ENCODE measurements around the gene TCERG1L. TPM values are rescaled to one million over a fixed set of nuclear protein-coding genes. Genes with fewer than 3 reads are reported as not detected.
"Not testable (repeated sequence)": the region's sequence is repeated elsewhere in the genome, so short reads cannot be mapped to it uniquely, and the experiment has no call there.

TCERG1L gene
- total RNA-seq, 1 donor from 2014 or later = not detected

DNA sequence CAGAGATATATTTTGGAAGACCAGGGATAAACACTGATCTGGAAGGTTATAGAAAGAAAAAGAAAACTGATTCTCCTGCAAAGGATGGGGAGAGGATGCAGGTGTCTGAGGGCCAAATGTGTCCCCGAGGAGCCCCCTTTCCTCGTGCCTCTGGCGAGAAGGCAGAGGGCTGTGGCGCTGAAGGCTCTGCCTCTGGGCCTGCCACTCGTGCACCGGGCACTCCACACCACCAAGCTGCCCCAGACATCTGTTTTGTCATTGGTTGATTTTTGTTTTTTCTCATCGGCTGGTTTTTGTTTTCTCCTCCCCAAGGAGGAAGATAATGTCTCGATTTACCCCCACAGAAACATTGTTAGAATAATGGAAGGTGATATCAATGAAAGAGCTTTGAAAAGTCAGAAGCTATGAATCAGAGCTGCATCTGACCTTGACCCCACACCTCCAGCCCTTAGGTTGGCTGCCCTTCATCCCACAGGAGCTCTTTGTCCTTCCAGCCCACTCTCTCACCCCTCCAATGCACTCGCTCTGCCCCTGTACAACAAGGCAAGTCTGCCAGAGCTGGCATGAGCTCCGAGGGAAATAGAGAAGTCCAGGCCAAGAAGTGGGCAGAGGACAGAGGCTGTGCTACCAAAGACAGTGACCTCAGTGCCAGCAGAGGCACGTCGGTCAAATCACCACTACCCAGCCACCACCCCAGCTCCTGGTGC lies 124.8 kb downstream of the TCERG1L start:
- DNase-seq (ENCODE audit: low read depth) = no peak

GRCh38 chr10:131184503-131184902 lies 127.0 kb downstream of the TCERG1L start:
- no peak for DNase-seq (ENCODE audit: low read depth)

DNA sequence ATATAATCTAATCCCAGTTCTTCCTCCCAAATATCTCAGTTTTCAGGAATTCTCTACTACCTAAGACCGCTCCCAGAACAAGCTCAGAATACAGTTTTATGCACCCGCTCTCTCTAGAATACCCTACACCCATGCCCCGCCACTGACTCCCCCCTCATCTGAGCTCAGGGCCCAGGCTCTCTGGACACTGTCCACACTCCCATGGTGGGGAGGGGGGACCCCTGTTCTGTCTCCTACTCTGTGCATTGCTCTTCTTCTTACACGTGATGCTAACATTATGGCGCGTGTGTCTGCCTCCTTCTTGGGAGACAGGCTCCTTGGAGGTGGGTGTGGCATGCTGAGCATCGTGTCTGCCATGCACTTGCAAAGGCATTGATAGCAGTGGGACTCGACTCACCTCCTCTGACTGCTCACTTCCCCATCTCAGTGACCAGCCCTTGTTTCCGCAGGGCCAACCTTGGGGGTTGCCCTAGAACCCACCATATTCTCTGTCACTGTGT lies 127.9 kb downstream of the TCERG1L start:
- no peak for DNase-seq (ENCODE audit: low read depth)

- no peak for DNase-seq (ENCODE audit: low read depth)
These were observed 130.1 kb downstream of the TCERG1L start for GRCh38 chr10:131181456-131181855.

DNA sequence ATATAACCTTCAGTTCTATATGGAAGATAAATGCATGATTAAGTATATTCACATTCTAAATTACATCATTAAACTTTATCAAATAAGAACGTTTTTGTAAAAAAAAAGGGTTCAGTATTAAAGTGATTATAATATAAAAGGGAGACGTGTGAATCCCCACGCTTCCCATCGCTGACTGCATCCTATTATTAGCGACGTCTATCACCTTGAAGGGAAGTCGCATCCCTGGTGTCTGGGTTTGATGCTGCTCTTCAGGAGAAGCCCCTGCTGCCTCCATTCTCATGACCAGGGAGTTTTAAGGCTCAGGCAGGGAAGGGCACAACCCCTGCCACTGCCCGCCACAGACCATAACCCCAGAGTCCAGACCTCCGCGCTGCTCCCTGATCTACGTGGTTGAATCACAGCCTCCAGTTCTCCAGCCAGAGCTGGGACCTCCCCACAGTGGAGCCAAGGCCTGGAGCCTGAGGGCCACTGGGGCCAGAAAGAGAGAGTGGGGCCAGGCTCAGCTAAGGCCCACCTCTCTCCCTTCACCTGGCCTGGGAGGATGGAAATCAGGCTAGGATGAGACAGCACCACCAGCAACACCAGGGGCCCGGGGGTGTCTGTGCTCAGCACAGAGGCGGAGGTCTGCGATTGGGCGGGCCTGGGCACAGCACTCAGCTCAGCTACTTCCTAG lies 130.6 kb downstream of the TCERG1L start:
- no peak for DNase-seq (ENCODE audit: low read depth)

GRCh38 chr10:131180086-131180485 lies 131.4 kb downstream of the TCERG1L start:
- no peak for DNase-seq (ENCODE audit: low read depth)

GRCh38 chr10:131179361-131179760 lies 132.2 kb downstream of the TCERG1L start:
- DNase-seq (ENCODE audit: low read depth) = no peak

DNA sequence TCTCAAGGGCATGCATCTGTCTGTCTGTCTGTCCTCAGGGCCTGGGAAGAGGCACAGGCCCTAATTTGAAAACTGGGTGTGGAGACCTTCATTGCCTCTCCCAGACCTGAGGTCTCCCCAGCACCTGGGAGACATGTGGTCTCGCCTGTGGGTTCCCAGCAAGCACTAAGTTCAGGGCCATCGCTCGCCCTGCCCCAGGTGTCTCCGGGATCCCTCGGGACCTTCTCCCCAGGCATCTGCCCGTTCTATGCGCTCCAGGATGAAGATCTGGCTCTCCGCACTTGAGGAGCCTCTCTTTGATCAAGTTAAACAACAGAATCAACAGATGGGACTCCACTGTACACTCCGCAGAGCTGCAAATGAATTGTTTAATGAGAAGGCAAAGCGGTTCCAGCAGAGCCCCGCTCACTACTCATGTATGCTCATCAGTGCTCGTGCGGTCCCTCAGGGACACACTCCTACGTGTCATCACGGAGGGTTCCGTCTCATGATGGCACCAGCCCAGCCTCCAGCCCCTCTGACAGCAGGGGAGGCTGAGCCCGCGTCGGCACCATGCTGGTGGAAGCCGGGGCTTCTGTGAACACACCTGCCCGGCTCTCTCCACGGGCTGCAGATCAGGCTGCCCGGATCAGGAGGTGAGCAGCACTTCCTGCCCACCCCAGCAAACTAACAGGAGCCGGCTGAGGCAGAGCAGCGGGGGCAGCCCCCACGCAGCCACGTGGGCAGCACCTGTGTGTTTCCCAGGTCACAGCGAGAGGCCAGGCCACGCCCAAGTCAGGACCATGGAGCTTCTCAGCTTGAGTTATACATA lies 132.8 kb downstream of the TCERG1L start:
- no peak for DNase-seq (ENCODE audit: low read depth)

DNA sequence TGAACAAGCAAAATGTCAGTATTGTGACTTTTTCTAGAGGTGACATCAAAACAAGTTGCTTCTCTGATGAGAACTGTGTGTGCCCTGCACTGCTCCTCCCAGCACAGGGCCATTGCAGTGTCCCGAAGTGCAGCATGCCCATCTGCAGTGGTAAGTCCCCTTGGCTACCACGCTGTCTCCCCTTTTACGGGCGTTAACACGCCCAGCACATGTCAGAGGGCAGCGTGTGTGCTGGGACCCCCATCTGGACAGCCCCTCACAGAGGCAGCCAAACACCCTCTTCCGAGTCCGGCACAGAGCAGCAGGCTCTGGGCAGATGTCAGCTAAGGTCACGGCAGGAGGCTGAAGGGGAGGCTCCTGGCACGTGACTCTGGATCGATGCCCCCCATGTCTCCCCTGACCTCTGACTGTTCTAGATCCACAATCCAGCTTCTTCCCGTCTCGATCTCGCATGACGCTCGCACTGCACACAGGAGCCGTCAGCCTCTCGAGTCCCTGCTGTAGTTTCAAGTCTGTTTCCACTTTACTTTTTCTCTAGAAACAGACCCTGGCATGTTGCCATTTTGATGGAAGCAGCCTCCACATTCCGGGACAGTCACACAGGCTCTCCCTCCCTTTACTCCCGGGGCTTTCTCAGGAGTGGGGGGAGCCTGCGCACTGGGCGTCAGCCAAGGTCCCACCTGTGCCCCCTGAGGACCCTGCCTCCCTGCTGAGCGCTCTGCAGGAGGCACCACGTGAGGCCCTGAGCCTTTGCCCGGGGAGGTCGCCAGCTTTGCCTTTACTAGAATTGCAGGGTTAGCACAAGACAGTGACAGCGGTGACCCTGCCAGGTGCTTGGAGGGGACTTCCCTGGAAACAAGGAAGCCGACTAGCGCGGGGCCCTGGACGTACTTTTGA lies 133.8 kb downstream of the TCERG1L start:
- DNase-seq (ENCODE audit: low read depth) = no peak

- no peak for DNase-seq (ENCODE audit: low read depth)
These were observed 134.6 kb downstream of the TCERG1L start for GRCh38 chr10:131176907-131177306.

DNA sequence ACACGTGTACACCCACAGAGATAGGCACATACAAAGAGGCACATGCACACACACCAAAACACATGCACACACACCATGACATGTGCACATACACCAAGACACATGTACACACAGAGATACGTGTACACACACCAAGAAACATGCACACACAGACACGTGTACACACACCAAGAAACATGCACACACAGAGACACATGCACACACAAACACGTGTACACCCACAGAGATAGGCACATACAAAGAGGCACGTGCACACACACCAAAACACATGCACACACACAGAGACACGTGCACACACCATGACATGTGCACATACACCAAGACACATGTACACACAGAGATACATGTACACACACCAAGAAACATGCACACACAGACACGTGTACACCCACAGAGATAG lies 135.2 kb downstream of the TCERG1L start:
- not testable (repeated sequence) for DNase-seq (ENCODE audit: low read depth)

DNA sequence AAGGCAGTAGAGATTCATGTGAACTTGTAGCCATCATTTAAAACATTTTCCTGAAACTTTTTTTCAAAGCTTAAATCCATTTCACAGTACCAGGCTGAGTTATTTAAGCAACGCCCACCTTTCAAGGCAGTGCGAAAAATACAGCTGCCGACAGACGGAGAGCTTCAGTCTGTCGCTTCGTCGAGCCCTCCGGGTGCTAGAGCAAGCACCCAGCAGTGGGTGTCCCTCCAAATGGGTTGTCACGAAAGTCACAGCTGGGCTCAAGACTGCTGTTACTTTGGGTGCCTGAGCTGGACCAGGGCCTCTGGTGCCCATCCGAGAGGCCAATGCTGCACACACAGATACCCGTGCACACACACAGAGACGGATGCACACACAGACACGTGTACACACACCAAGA lies 135.6 kb downstream of the TCERG1L start:
- no peak for DNase-seq (ENCODE audit: low read depth)

DNA sequence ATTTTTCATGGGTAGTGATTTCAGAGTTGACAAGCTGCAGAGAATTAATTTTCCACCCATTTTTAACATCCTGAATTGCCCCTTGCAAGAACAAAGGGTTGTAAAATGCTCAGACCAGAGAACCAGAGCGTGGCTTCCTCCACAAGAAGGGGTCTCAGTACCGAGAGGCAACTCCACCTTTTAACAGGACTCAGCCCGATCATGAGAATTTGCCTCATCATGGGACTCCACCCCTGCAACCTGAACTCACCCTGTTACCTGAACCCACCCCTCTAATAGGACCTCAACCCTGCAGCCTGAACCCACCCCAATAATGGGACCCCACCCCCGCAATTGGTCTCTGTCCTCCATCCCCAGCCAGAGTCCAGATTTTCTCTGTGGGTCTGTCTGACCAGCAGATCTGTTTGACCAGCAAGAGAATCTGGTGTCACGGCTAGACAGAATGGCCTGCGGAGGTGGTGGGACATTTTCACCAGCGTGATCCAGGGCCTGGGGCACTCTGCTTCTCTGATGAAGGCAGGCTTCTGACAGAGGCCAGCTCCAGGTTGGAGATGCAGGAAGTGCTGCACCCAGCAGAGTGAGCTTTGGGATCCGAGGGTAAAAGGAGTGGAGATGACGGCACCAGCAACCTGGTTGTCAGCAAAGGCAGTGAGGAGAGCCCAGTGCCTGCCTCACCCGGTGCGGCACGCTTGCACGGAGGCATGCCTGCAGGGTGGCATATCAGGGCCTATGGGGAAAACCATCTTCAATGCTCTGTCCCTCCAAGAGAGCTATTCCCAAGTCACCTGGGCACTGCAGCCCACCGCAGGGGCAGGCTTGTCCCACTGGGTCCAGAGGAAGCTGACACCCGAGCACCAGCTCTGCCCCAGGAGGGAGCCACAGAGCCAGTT lies 136.6 kb downstream of the TCERG1L start:
- DNase-seq (ENCODE audit: low read depth) = no peak

- no peak for DNase-seq (ENCODE audit: low read depth)
These were observed 137.3 kb downstream of the TCERG1L start for GRCh38 chr10:131174211-131174565.

- no peak for DNase-seq (ENCODE audit: low read depth)
These were observed 137.9 kb downstream of the TCERG1L start for GRCh38 chr10:131173484-131174210.

GRCh38 chr10:131172433-131172832 lies 139.1 kb downstream of the TCERG1L start:
- DNase-seq (ENCODE audit: low read depth) = no peak

DNA sequence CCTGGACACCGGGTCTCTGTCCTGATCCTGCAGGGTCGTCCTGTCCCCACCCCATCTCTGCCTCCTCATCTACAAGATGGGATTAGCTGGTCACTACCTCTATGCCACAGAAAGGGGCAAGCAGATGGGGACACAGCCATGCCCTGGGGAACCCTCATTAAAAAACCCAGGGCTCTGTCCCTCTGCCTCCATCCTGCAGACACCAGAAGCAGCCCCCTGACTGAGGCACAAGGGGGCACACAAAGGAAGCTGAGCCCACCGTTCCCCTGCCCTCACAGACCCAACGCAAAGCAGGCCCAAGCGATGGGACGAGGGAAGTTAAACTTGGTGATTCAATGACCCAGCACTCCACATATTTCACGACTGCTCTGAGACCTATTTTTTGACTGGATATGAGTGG lies 142.4 kb downstream of the TCERG1L start:
- no peak for DNase-seq (ENCODE audit: low read depth)

GRCh38 chr10:131168238-131168875 lies 143.2 kb downstream of the TCERG1L start:
- DNase-seq (ENCODE audit: low read depth) = no peak

Data from renal cortical epithelial cell (primary cell).